ENCODE measurements around the gene SPATA31D3.
"Not testable (repeated sequence)": the region's sequence is repeated elsewhere in the genome, so short reads cannot be mapped to it uniquely, and the experiment has no call there.

The SPATA31D3 gene

DNA sequence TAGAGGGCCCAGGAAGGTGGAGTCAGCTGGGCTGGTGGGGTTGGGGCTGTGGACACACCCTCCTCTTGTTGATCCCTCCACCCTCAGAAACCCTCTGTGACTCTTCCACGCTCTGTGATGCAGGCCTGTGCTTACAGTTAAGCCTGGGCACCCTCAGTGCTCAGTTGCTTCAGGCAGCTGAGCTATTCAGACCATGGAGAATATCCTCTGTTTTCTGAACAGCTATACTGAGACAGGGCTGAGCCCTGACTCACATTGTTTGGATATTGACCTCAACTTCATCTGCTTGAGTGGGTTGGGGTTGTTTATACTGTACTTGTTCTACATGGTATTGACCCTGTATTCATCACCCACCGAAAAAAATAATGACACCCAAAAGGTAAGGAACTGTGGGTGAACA, at the start of gene SPATA31D3:
SPATA31D3 (plus strand) TSS at position 108 of the 400 bp plus-strand sequence; CDS start at position 194, 86 bp downstream.
- H3K4me3 Mint-ChIP-seq, H3K4me1 Mint-ChIP-seq, H3K9me3 Mint-ChIP-seq, H3K27me3 Mint-ChIP-seq, H3K27ac Mint-ChIP-seq, H3K36me3 Mint-ChIP-seq: not testable (repeated sequence)

DNA sequence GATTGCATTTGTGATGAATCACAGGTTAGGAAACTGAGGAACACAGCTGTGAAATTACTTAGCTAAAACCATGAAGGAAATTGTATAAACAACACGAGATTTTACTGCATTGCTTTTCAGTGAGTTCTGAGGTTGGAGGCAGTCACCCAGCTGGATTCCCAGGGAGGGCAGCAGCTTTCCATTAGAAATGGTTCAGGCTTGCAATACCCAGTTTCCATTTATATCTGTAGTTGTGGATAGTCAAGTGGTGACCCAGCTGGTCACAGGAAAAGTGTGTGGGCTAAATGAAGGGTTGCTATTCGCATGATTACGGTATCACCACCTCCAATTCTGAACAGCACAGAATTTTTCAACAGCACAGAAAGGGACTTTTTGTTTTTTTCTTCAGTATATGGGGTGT, 49.4 kb upstream of the SPATA31D3 start:
- no peak overlapping the region for H3K27ac Mint-ChIP-seq
- no peak overlapping the region for H3K4me3 Mint-ChIP-seq
- no peaks in the 10 kb centered on the region for H3K4me1 Mint-ChIP-seq
- H3K9me3 Mint-ChIP-seq: no peaks in the 10 kb centered on the region
- H3K27me3 Mint-ChIP-seq: peaks cover 2% of the 10 kb centered on the region
- H3K36me3 Mint-ChIP-seq: no peaks in the 10 kb centered on the region

- no peaks in the 10 kb centered on the region for H3K36me3 Mint-ChIP-seq
- no peak overlapping the region for H3K27ac Mint-ChIP-seq
- H3K9me3 Mint-ChIP-seq: no peaks in the 10 kb centered on the region
- no peak overlapping the region for H3K4me3 Mint-ChIP-seq
- peaks cover 2% of the 10 kb centered on the region for H3K27me3 Mint-ChIP-seq
- no peaks in the 10 kb centered on the region for H3K4me1 Mint-ChIP-seq
Measured at GRCh38 chr9:81894891-81895290, 48.4 kb upstream of the SPATA31D3 start.

GRCh38 chr9:81896070-81896469, 47.2 kb upstream of the SPATA31D3 start:
- H3K27me3 Mint-ChIP-seq: peaks cover 2% of the 10 kb centered on the region
- no peak overlapping the region for H3K27ac Mint-ChIP-seq
- H3K36me3 Mint-ChIP-seq: no peaks in the 10 kb centered on the region
- no peaks in the 10 kb centered on the region for H3K9me3 Mint-ChIP-seq
- no peaks in the 10 kb centered on the region for H3K4me1 Mint-ChIP-seq
- no peak overlapping the region for H3K4me3 Mint-ChIP-seq

GRCh38 chr9:81898851-81899250, 44.4 kb upstream of the SPATA31D3 start:
- Mint-ChIP-seq H3K36me3 (no peaks in the 10 kb centered on the region), H3K9me3 (no peaks in the 10 kb centered on the region), H3K27ac (no peak overlapping the region), H3K4me1 (no peaks in the 10 kb centered on the region), H3K27me3 (no peaks in the 10 kb centered on the region), H3K4me3 (no peak overlapping the region)

DNA sequence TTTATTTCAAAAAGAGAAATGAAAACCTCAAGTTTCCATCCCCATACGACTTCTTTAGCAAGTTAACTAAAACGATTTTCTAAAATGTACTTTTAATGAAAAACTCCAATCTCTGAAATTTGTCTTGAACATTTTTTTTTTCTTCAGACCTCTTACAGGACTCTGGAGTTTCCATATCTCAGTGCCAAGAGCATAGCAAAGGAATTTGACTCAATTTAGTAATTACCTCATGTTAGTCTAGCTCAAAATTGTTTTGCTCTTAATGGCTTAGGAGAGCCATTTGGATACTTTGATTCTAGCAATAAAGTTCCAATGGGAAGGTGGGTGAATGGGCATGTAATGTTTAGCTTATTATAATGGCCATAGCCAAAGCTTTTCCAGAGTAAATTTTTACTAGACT, 41.1 kb upstream of the SPATA31D3 start:
- H3K4me1 Mint-ChIP-seq: no peaks in the 10 kb centered on the region
- no peak overlapping the region for H3K4me3 Mint-ChIP-seq
- no peaks in the 10 kb centered on the region for H3K9me3 Mint-ChIP-seq
- H3K27me3 Mint-ChIP-seq: no peaks in the 10 kb centered on the region
- no peaks in the 10 kb centered on the region for H3K36me3 Mint-ChIP-seq
- H3K27ac Mint-ChIP-seq: no peak overlapping the region

- H3K4me1 Mint-ChIP-seq: no peaks in the 10 kb centered on the region
- H3K27ac Mint-ChIP-seq: no peak overlapping the region
- no peaks in the 10 kb centered on the region for H3K9me3 Mint-ChIP-seq
- no peak overlapping the region for H3K4me3 Mint-ChIP-seq
- H3K27me3 Mint-ChIP-seq: no peaks in the 10 kb centered on the region
- no peaks in the 10 kb centered on the region for H3K36me3 Mint-ChIP-seq
Measured at GRCh38 chr9:81902626-81903025, 40.7 kb upstream of the SPATA31D3 start.

- no peaks in the 10 kb centered on the region for H3K9me3 Mint-ChIP-seq
- no peaks in the 10 kb centered on the region for H3K4me1 Mint-ChIP-seq
- H3K27me3 Mint-ChIP-seq: peaks cover 1% of the 10 kb centered on the region
- H3K27ac Mint-ChIP-seq: no peak overlapping the region
- H3K36me3 Mint-ChIP-seq: no peaks in the 10 kb centered on the region
- no peak overlapping the region for H3K4me3 Mint-ChIP-seq
Measured at GRCh38 chr9:81906671-81907070, 36.6 kb upstream of the SPATA31D3 start.

GRCh38 chr9:81912135-81912534, 31.2 kb upstream of the SPATA31D3 start:
- peaks cover 4% of the 10 kb centered on the region for H3K27me3 Mint-ChIP-seq
- no peak overlapping the region for H3K4me3 Mint-ChIP-seq
- H3K27ac Mint-ChIP-seq: no peak overlapping the region
- H3K9me3 Mint-ChIP-seq: no peaks in the 10 kb centered on the region
- peaks cover 1% of the 10 kb centered on the region for H3K36me3 Mint-ChIP-seq
- no peaks in the 10 kb centered on the region for H3K4me1 Mint-ChIP-seq

GRCh38 chr9:81915801-81916505, 27.3 kb upstream of the SPATA31D3 start:
- Mint-ChIP-seq H3K27ac (no peak overlapping the region), H3K4me3 (no peak overlapping the region), H3K4me1 (no peaks in the 10 kb centered on the region), H3K9me3 (no peaks in the 10 kb centered on the region), H3K36me3 (peaks cover 1% of the 10 kb centered on the region), H3K27me3 (peaks cover 3% of the 10 kb centered on the region)

- H3K27me3 Mint-ChIP-seq, H3K27ac Mint-ChIP-seq, H3K4me1 Mint-ChIP-seq, H3K4me3 Mint-ChIP-seq, H3K9me3 Mint-ChIP-seq, H3K36me3 Mint-ChIP-seq: not testable (repeated sequence)
Measured at GRCh38 chr9:81918507-81918906, 24.8 kb upstream of the SPATA31D3 start.

DNA sequence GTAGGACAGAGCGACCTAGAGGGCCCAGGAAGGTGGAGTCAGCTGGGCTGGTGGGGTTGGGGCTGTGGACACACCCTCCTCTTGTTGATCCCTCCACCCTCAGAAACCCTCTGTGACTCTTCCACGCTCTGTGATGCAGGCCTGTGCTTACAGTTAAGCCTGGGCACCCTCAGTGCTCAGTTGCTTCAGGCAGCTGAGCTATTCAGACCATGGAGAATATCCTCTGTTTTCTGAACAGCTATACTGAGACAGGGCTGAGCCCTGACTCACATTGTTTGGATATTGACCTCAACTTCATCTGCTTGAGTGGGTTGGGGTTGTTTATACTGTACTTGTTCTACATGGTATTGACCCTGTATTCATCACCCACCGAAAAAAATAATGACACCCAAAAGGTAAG, 15.0 kb upstream of the SPATA31D3 start, which contains the start of gene SPATA31D4:
SPATA31D4 (plus strand) TSS at position 124 of the 400 bp plus-strand sequence; CDS start at position 210, 86 bp downstream.
- not testable (repeated sequence) for H3K4me1 Mint-ChIP-seq, H3K4me3 Mint-ChIP-seq, H3K27me3 Mint-ChIP-seq, H3K36me3 Mint-ChIP-seq, H3K27ac Mint-ChIP-seq, H3K9me3 Mint-ChIP-seq

- H3K27me3 Mint-ChIP-seq, H3K4me3 Mint-ChIP-seq, H3K36me3 Mint-ChIP-seq, H3K4me1 Mint-ChIP-seq, H3K27ac Mint-ChIP-seq, H3K9me3 Mint-ChIP-seq: not testable (repeated sequence)
Measured at GRCh38 chr9:81930147-81930546, 13.2 kb upstream of the SPATA31D3 start.

DNA sequence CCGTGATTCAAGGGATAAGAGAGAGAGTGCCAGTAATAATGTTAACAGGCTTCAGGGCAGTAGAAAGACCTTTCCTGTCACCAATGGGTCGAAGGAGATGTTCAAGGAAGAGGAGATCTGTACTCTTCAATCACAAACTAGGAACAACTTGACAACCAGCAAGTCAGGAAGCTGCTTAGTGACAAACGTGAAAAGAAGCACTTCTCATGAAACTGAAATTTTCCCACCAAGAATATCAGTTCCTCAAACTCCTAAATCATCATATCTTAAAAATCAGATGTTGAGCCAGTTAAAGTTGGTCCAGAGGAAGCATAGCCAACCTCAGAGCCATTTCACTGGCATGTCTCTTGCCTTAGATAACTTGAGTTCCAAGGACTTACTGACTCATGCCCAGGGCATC, 9.8 kb upstream of the SPATA31D3 start:
- H3K4me3 Mint-ChIP-seq, H3K4me1 Mint-ChIP-seq, H3K9me3 Mint-ChIP-seq, H3K27ac Mint-ChIP-seq, H3K27me3 Mint-ChIP-seq, H3K36me3 Mint-ChIP-seq: not testable (repeated sequence)

GRCh38 chr9:81948650-81949049, 5.3 kb downstream of the SPATA31D3 start:
- H3K4me1 Mint-ChIP-seq, H3K27ac Mint-ChIP-seq: not testable (repeated sequence)

DNA sequence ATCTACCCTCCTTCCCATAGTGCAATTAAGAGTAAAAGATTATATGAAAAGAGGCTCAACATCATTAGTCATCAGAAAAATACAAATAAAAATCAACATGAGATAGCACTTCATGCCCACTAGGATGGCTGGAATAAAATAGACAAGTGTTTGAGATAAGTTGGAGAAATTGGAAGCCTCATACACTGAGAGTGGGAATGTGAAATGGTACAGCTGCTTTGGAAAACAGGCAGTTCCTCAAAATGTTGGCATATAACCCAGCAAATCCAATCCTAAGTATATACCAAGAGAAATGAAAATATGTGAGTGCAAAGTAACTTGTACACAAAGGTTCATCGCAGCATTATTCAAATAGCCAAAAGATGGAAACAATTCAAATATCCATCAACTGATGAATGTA, 9.8 kb downstream of the SPATA31D3 start:
- Mint-ChIP-seq H3K36me3 (no peaks in the 10 kb centered on the region), H3K9me3 (peaks cover 22% of the 10 kb centered on the region), H3K27ac (no peak overlapping the region)

More at GRCh38 chr9:81948650-81949049, 5.3 kb downstream of the SPATA31D3 start:
- H3K36me3 Mint-ChIP-seq, H3K4me3 Mint-ChIP-seq, H3K27me3 Mint-ChIP-seq: not testable (repeated sequence)
- peaks cover 12% of the 10 kb centered on the region for H3K9me3 Mint-ChIP-seq

DNA sequence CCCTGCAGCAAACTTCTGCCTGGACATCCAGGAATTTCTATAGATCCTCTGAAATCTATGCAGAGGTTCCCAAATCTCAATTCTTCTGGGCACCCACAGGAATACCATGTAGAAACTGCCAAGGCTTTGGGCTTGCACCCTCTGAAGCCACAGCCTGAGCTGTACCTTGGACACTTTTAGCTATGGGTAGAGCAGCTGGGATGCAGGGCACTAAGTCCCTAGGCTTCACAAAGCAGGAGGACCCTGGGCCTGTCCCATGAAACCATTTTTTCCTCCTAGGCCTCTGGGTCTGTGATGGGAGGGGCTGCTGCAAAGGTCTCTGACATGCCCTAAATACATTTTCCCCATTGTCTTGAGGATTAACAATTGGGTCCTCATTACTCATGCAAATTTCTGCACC, 12.3 kb downstream of the SPATA31D3 start:
- H3K9me3 Mint-ChIP-seq: peaks cover 22% of the 10 kb centered on the region
- H3K4me1 Mint-ChIP-seq: no peaks in the 10 kb centered on the region
- H3K4me3 Mint-ChIP-seq: no peak overlapping the region
- no peak overlapping the region for H3K27ac Mint-ChIP-seq
- H3K36me3 Mint-ChIP-seq: no peaks in the 10 kb centered on the region
- H3K27me3 Mint-ChIP-seq: no peaks in the 10 kb centered on the region

More for the DNA sequence above, 9.8 kb downstream of the SPATA31D3 start:
- no peaks in the 10 kb centered on the region for H3K27me3 Mint-ChIP-seq
- H3K4me3 Mint-ChIP-seq: no peak overlapping the region
- no peaks in the 10 kb centered on the region for H3K4me1 Mint-ChIP-seq
